H1 (cell line): ENCODE results near the gene ANKRD40.

Experiments used
- EP300 ChIP-seq, 2 experiments: IDR thresholded peaks; 1 replicate in 1 of 2; 2 replicates in 1 of 2; pipeline ENCODE4 v1.6.1; 2011 to 2012; ENCODE audit warnings: low read depth in 2 of 2, low read length in 2 of 2, mild to moderate bottlenecking in 2 of 2, borderline replicate concordance in 1 of 2, inconsistent platforms in 1 of 2, moderate library complexity in 1 of 2
- JUND ChIP-seq: IDR thresholded peaks from 2 replicates; pipeline ENCODE4 v1.6.1; 2011; ENCODE audit warnings: mild to moderate bottlenecking, improper control_type of control experiment, low read length
- KDM5A ChIP-seq: fragments of 200-600 bp; IDR thresholded peaks from 2 replicates; pipeline ENCODE4 v1.7.1; 2012; ENCODE audit warnings: mild to moderate bottlenecking, low read length, inconsistent platforms, mixed read lengths
- POLR2A ChIP-seq, 2 experiments: IDR thresholded peaks; 1 replicate in 1 of 2; 2 replicates in 1 of 2; pipeline ENCODE4 v1.6.1; 2011; ENCODE audit warnings: low read depth in 2 of 2, low read length in 2 of 2, mild to moderate bottlenecking in 2 of 2; ENCODE audit errors: control extremely low read depth in 1 of 2

- TF ChIP-seq KDM5A, result no peak
- TF ChIP-seq JUND, result no peak
- no peak for TF ChIP-seq POLR2A (IDR thresholded peaks at IDR 0.05; ENCODE audit: control extremely low read depth in 1 of 2, low read depth in 2 of 2, low read length in 2 of 2)
- TF ChIP-seq EP300 (IDR thresholded peaks at IDR 0.05; ENCODE audit: borderline replicate concordance in 1 of 2, low read depth in 2 of 2, low read length in 2 of 2), result no peak
Measured at GRCh38 chr17:50754521-50754920, 46.8 kb upstream of the ANKRD40 start.
